Activated CD8-positive, alpha-beta memory T cell treated with anti-CD3 and anti-CD28 coated beads, Interleukin-2, amount 50 U/mL, for 4 hours (primary cell): ENCODE results near the gene TPP1.

Experiments used
- DNase-seq: peaks from one replicate; pipeline ENCODE4 v3.0.0-alpha.2; 2020

Gene TPP1

DNA sequence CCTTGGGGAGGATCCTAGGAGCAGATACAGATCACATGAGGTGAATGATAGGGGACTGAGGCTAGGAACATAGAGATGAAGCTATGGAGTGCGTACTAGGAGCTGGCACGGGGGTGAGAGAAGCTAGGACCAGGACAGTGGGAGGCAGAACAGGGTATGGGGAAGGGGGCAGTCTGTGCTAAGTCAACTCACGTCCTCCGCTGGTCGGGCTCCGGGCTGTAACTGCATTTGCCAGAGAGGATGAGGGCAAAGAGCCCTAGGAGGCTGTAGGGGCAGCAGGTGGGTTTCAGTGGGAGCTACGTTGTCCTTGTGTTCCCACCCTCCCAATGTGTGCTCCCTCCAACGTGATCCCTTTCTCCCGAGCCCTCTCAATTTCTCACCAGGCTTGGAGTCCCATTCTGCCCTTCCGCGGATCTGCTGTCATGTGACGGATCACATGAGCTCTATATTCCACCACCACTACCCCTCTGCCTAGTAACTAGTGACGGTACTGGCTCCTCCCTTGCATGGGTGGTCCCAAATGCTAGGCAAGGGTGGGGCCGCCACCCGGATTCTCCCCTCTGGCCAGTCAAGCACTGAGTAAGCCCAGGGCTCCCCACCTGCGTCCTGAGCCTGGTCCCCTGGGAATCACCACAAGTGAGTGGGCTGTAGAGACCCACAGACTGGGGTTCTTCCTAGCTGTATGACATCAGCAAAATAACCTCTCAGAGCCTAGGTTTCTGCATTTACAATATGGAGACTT lies at the start of gene TPP1:
Gene TPP1, minus strand, starts transcription at position 419 of the 742 bp plus-strand sequence. Its CDS starts 22 bp downstream, at position 397.
- peak; percentile 90 for DNase-seq

DNA sequence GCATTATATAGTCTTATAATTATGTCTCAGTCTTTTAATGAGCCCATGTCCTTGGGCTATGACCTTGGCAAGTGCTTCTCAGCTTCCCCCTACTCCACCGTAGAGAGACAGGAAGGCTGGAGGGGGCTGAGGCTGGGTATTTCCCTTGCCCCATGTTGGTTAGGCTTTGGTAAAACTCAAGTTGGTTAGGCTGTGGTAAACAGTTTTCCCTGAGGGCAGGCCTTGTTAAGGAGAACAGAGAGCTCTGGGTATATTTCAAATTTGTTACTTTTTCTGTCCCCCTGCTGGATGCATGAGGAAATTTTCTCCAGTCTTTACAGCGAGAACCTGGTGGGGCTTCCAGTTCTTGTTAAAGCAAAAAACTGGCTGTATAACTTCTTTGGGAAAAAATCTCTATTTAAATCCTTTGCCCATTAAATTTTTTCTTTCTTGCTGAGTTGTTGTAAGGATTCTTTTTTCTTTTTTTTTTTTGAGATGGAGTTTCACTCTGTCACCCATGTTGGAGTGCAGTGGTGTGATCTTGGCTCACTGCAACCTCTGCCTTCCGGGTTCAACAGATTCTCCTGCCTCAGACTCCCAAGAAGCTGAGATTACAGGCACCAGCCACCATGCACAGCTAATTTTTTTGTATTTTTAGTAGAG lies 48.6 kb upstream of the TPP1 start:
- no peak for DNase-seq

GRCh38 chr11:6666302-6667183 lies 47.3 kb upstream of the TPP1 start:
- DNase-seq = no peak

DNA sequence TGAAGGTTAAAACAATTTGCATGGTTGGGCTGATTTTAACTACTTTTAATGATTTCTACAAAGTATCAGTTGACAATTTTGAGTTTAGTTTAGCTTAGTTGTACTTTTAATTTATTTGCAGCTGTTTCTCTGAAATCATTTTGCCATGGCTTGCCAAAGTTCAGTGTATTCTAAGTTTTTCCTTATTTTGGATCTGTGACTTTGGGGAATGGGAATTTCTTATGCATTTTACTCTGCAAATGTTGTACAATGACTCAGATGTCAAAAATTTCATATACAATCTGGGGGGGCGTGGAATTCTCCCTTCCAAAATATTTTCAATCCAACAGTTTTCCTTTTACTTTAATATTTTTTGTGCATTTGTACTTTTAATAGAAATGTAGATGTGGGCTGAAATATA lies 45.3 kb upstream of the TPP1 start:
- no peak for DNase-seq

- DNase-seq = no peak
Measured at GRCh38 chr11:6663794-6664469, 44.7 kb upstream of the TPP1 start.

DNA sequence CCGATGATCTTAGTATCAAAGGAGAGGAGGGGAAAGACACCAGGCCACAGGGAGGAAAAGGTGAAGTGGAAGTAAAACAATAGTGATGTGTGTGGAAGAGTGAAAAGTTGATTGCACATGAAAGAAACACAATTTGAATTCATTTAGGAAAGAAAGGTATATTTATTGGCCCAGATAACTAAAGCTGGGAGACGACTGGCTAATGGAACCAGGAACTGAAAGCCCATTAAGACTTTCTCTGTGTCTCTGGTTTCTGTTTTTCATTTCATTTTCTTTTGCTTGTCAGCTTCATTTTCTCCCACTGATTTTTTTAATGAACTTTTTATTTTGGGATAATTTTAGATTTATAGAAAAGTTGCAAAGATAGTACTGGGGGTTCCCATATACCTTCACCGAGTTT lies 41.5 kb upstream of the TPP1 start:
- no peak for DNase-seq

DNA sequence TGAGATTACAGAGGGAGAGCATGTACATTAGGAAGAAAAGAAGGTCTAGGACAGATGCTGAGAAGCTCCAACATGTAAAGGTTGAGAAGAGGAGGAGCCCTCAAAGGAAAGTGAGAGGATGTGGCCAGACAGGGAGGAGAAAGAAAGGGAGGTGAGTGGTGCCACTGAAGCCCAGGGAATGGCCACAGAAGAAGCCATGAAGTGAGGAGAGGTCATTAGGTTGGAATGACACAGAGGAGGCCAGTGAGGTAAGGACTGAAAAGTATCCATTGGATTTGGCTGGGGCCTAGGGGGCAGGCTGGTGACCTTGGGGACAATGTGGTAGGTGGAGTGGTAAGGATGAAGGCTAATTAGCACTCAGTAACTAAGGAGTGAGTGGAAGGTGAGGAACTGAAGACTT lies 39.4 kb upstream of the TPP1 start:
- no peak for DNase-seq

DNA sequence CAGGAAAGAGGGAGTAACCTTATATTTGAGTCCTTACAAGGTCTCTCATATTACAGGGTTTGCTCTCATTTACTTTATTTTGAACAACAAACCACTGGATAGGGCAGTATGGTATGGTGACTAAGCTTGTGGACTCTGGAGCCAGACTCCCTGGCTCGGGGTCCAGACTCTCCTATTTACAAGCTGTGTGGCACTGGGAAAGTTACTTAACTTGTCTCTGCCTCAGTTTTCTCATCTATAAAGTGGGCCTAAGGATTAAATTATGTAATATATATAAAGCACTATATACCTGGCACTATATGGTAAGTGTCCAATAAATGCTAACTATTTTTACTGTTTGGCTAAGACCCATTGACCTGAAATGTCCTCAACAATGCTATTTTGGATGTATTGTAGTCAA lies 38.1 kb upstream of the TPP1 start:
- DNase-seq = no peak

GRCh38 chr11:6656936-6657335 lies 37.7 kb upstream of the TPP1 start:
- no peak for DNase-seq

GRCh38 chr11:6656584-6656915 lies 37.3 kb upstream of the TPP1 start:
- DNase-seq = no peak

DNA sequence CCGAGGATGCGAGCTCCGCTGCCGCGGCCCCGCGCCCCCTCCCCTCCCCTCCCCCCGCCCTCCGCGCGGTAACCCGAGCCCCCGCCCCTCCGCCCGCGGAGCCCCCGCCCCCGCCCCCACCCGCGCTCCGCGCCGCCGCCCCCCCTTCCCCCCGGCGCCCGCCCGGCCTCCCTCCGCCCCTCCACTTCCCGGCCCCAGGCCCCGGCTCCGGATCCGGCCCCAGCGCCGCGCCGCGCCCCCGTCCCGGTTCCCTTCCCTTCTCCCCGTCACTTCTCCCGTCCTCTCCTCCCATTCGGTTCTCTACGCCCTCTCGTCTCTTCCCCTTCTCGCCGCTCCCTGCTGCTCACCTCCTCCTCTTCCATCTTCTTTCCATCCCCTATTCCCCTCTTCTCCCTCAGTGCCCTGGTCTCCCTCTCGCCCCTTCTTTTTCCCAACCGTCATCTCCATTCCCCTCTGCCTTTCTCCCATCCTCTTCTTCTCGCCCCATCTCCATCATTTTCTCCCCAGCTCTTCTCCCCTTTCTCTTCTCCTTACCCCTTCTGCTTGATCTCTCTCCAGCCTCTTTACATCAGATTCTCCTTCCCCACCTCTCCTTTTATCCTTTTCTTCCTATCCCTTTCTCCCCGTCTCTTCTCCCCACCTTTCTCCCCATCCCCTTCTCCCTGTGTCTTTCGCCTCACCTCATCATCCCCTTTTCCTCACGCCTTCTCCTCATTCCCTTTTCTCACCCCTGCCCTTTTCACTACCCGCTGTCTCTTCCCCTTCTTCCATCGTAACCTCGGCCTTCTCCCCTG lies 36.8 kb upstream of the TPP1 start, which contains the start of gene DCHS1:
Gene DCHS1, minus strand, starts transcription at position 20 of the 794 bp plus-strand sequence. CDS start 14,196 bp downstream, outside the sequence.
- no peak for DNase-seq

- DNase-seq = peak; percentile 50
Measured at GRCh38 chr11:6655020-6655789, 36.0 kb upstream of the TPP1 start.

DNA sequence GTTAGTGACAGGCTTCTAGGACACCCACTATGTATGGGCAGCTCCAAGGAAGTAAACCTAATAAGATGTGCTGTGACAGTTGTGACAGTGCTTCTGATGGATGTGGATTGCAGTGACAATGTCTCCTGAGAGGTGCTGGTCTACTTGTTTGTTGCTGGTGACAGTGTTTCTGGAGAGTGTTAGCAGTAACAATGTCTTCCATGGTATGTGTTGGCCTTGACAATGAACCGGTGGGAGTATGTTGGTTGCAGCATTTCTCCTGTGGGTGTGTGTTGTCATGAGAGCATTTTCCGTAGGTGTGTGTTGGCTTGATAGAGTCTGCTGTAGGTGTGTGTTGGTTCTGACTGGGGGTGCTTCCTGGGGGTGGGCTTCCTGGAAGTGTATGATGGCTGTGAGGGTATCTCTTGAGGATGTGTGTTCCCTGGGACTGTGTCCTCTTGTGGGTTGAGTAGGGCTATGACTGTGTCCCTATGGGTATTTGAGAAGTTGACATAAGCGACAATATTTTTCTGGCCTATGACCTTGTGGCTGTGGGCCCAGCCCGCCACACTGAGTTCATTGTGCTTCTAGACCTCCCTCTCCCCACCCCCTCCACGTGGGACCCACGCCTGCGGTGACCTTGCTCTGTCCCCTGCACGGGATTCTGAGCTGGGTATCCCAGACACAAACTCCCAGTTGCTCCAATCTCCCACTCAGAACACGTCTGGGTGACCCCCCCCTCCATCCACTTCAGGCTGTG lies 35.2 kb upstream of the TPP1 start:
- no peak for DNase-seq

DNA sequence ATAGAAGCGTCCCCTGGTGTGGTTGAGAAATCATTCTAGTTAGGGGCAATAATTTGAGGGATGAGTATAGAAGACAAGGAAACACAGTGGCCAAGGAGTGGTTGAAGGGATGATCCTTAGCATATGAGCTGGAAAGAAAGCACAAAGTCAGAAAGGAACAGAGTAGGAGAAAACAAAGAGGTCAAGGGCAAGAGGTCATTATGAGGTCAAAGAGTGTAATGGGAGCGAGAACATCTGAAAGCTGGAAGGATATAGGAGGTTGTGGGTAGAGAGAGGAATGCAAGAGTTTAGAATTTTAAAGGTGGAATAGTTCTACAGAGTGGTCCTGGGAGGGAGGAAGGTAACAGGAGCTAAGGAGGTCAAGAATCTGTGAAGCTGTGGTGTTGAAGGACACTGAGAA lies 34.4 kb upstream of the TPP1 start:
- no peak for DNase-seq

DNA sequence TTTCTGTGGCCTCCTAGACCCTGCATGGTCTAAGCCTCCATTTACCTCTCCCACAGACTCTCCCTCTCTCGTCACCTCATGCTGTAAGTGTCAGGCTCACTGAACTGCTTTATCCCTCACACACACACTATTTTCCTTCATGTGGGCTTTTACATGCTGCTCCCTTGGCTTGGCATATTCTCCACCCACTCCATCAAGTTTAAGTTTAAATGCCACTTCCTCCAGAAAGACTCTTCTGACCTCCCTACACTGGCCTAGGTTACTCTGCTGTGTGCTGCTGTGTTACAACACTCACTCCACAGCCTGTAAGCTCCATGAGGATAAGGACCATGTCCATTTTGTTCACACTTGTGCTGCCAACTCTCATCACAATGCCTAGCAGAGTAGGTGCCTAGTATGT lies 33.9 kb upstream of the TPP1 start:
- DNase-seq = no peak

GRCh38 chr11:6652182-6652581 lies 33.0 kb upstream of the TPP1 start:
- DNase-seq = no peak

GRCh38 chr11:6650980-6651379 lies 31.8 kb upstream of the TPP1 start:
- DNase-seq = peak; percentile 59

- DNase-seq = no peak
Measured at GRCh38 chr11:6650104-6650503, 30.9 kb upstream of the TPP1 start.

DNA sequence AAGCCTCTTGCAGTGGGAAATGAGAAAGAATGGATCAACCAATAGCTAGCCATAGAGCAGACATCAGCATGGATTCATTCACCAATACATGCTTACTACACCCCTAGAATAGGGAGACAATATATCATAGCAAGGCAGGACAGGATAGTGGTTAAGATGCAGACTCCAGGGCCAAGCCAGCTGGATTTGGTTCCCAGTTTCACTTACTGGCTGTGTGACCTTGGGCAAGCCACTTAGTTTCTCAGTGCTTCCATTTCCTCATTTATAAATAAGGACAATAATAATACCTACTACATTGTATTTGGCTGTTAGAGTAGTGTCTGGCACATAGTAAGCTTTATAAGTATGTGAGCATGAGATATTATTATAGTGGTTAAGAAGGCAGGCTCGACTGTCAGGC lies 29.3 kb upstream of the TPP1 start:
- no peak for DNase-seq

- no peak for DNase-seq
Measured at GRCh38 chr11:6647836-6648235, 28.6 kb upstream of the TPP1 start.
